Liver (tissue), 9 donors: Measurements from ENCODE around the gene CPT1A. TPM values are rescaled to one million over a fixed set of nuclear protein-coding genes. Genes with fewer than 3 reads are reported as not detected.

Source experiments
- DNase-seq: peaks from one replicate; pipeline ENCODE4 v3.0.0-alpha.2; 2017; ENCODE audit warnings: low spot score
- H3K27ac ChIP-seq, 2 donors: one replicate each; pipeline ENCODE4 v1.7.0; 2013; ENCODE audit warnings: inconsistent platforms in 2 of 2, low read length in 2 of 2, control low read depth in 1 of 2, low read depth in 1 of 2, mild to moderate bottlenecking in 1 of 2
- H3K27me3 ChIP-seq, 4 donors: one replicate each; pipeline versions ENCODE4 v1.6.1 to v1.7.0; 2013; ENCODE audit warnings: low read length in 3 of 4, inconsistent platforms in 1 of 4, mild to moderate bottlenecking in 1 of 4, moderate library complexity in 1 of 4; ENCODE audit not compliant: control insufficient read depth in 4 of 4, insufficient read depth in 4 of 4
- H3K36me3 ChIP-seq, 4 donors: one replicate each; pipeline versions ENCODE4 v1.6.1 to v1.7.0; 2013; ENCODE audit warnings: low read length in 3 of 4, mild to moderate bottlenecking in 3 of 4, low read depth in 1 of 4, moderate library complexity in 1 of 4; ENCODE audit not compliant: control insufficient read depth in 4 of 4, insufficient read depth in 3 of 4
- H3K4me1 ChIP-seq, 4 donors: one replicate each; pipeline versions ENCODE4 v1.6.1 to v1.7.0; 2013; ENCODE audit warnings: low read length in 3 of 4, mild to moderate bottlenecking in 3 of 4, moderate library complexity in 1 of 4; ENCODE audit not compliant: control insufficient read depth in 4 of 4, insufficient read depth in 4 of 4
- H3K4me3 ChIP-seq, 3 donors: one replicate each; pipeline versions ENCODE4 v1.6.1 to v1.7.0; 2013; ENCODE audit warnings: low read length in 3 of 3, control low read depth in 1 of 3, low read depth in 1 of 3, mild to moderate bottlenecking in 1 of 3
- H3K9ac ChIP-seq, 2 donors: one replicate each; pipeline ENCODE4 v1.7.0; 2013; ENCODE audit warnings: low read length in 2 of 2, mild to moderate bottlenecking in 2 of 2, moderate library complexity in 2 of 2, control low read depth in 1 of 2, low read depth in 1 of 2
- H3K9me3 ChIP-seq, 4 donors: one replicate each; pipeline versions ENCODE4 v1.6.1 to v1.7.0; 2013; ENCODE audit warnings: low read length in 3 of 4; ENCODE audit not compliant: control insufficient read depth in 4 of 4
- ATF3 ChIP-seq: IDR thresholded peaks from 2 replicates; pipeline ENCODE4 v1.6.1; 2016; ENCODE audit warnings: antibody characterized with exemption
- CTCF ChIP-seq: fragments of 150-350 bp; IDR thresholded peaks from 2 replicates; pipeline ENCODE4 v1.5.1; 2017; ENCODE audit warnings: improper control_type of control experiment, low read depth, low read length; ENCODE audit not compliant: missing input control
- EGR1 ChIP-seq, 2 donors: IDR thresholded peaks; 2 replicates each; pipeline ENCODE4 v1.6.1; 2016 to 2018; ENCODE audit warnings: antibody characterized with exemption in 2 of 2, low read depth in 2 of 2
- FOXA2 ChIP-seq: IDR thresholded peaks from 2 replicates; pipeline ENCODE4 v1.6.1; 2016; ENCODE audit warnings: antibody characterized with exemption
- GABPA ChIP-seq, 2 donors: IDR thresholded peaks in 1 of 2; conservative IDR thresholded peaks in 1 of 2; 2 replicates each; pipeline ENCODE4 v1.6.1; 2016; ENCODE audit warnings: antibody characterized with exemption in 2 of 2, mild to moderate bottlenecking in 1 of 2, moderate library complexity in 1 of 2
- HNF4A ChIP-seq, 2 donors: conservative IDR thresholded peaks; 2 replicates each; pipeline ENCODE4 v1.6.1; 2016; ENCODE audit warnings: antibody characterized with exemption in 2 of 2, mild to moderate bottlenecking in 2 of 2
- HNF4G ChIP-seq: IDR thresholded peaks from 2 replicates; pipeline ENCODE4 v1.6.1; 2016; ENCODE audit warnings: antibody characterized with exemption
- JUND ChIP-seq, 2 donors: IDR thresholded peaks; 2 replicates each; pipeline ENCODE4 v1.6.1; 2016; ENCODE audit warnings: antibody characterized with exemption in 2 of 2
- MAX ChIP-seq: IDR thresholded peaks from 2 replicates; pipeline ENCODE4 v1.6.1; 2016; ENCODE audit warnings: antibody characterized with exemption
- RAD21 ChIP-seq, 2 donors: IDR thresholded peaks; 2 replicates each; pipeline ENCODE4 v1.6.1; 2016; ENCODE audit warnings: antibody characterized with exemption in 2 of 2, mild to moderate bottlenecking in 2 of 2
- REST ChIP-seq: IDR thresholded peaks from 2 replicates; pipeline ENCODE4 v1.6.1; 2016; ENCODE audit warnings: antibody characterized with exemption, mild to moderate bottlenecking
- RXRA ChIP-seq, 2 donors: IDR thresholded peaks; 2 replicates each; pipeline ENCODE4 v1.6.1; 2017 to 2018; ENCODE audit warnings: antibody characterized with exemption in 2 of 2, mild to moderate bottlenecking in 1 of 2
- SP1 ChIP-seq: IDR thresholded peaks from 2 replicates; pipeline ENCODE4 v1.6.1; 2018; ENCODE audit warnings: antibody characterized with exemption, mild to moderate bottlenecking
- WGBS: extraction: QIAGEN DNeasy Blood & Tissue Kit; methylation state at CpG from one replicate; pipeline ENCODE4 v1.1.7; 2013; 5-methylcytosine and 5-hydroxymethylcytosine counted together
- polyA plus RNA-seq, 2 donors: library from polyadenylated mRNA; stranded (reverse) in 1 of 2; unstranded in 1 of 2; fragments of 200-250 nt in 1 of 2; fragments of >200 nt in 1 of 2; fragmentation: Nextera tagmentation in 1 of 2; extraction: Ambion mirVana in 1 of 2; gene quantifications; one replicate each; pipeline versions ENCODE4 v1.2.1 to v1.2.3, GENCODE V29; 2013 to 2015
- total RNA-seq, 2 donors: library from RNA; depleted of rRNA; stranded (reverse); fragments of >200 nt; gene quantifications; one replicate each; pipeline ENCODE4 v1.2.3, GENCODE V29; 2014
- TF ChIP-seq, protein P1 (sequence below): IDR thresholded peaks from 2 replicates; pipeline ENCODE4 v1.6.1; 2016; ENCODE audit warnings: antibody characterized with exemption
- donor health status: healthy.
- donor health status: healthy.
- donor health status: healthy.
- donor health status: healthy.
- donor health status: healthy.

The CPT1A gene
- total and polyA plus RNA-seq, 4 donors: 17.2 to 232 (median 61.0) TPM

DNA sequence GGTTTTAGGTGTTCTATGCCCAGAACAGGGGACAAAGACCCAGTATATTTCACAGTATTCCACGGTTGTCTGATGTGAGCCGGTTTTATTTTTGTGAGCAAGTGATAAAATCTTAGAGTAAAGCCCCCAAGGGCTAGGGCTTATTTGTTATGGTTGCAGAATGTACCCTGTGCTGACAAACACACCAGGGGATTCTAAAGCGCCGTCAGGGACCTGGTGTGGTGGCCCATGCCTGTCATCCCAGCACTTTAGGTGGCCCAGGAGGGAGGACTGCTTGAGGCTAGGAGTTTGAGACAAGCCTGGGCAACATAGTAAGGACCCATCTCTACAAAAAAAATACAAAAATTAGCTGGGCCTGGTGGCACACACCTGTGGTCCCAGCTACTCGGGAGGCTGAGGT, 39.1 kb upstream of the CPT1A start:
- no peak for DNase-seq
- 99% methylated on average over 5 of the region's 5 CpGs for WGBS
- no peak for TF ChIP-seq RAD21 (IDR thresholded peaks at IDR 0.05)
- TF ChIP-seq JUND (IDR thresholded peaks at IDR 0.05): no peak

DNA sequence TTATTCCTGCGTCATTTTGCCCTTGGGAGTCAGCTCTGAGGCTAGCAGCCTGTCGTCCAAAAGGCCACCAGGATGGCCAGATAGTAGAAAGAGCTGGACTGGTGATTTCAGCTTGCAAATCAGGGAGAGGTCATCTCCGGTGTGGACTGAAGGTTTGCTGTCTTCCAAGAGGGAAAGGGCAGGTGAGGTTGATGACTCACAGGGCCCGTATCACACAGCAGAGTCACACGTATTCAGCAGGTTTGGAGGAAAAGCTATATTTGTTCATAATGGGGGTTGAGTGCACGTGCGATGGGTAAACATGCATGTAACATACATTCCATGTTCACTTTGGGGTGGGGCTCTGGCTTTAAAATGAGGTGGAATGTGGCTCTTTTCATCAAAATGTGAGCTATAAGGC, 36.3 kb upstream of the CPT1A start:
- 58% methylated on average over 7 of the region's 7 CpGs for WGBS
- Histone ChIP-seq H3K27ac (peak overlapping the region in 1 of 2 donors; percentile 54), H3K27me3 (no peaks in the 10 kb centered on the region), H3K9ac (no peak overlapping the region), H3K36me3 (no peaks in the 10 kb centered on the region), H3K9me3 (no peaks in the 10 kb centered on the region), H3K4me1 (peaks cover 0 to 4% (median 0%) of the 10 kb centered on the region in 4 donors), H3K4me3 (no peak overlapping the region)
- DNase-seq: no peak
- TF ChIP-seq HNF4G: no peak
- TF ChIP-seq REST: peak; percentile 15
- no peak for TF ChIP-seq EGR1 (IDR thresholded peaks at IDR 0.05; ENCODE audit: low read depth in 2 of 2)
- peak; percentile 36 for TF ChIP-seq SP1
- TF ChIP-seq, protein P1, sequence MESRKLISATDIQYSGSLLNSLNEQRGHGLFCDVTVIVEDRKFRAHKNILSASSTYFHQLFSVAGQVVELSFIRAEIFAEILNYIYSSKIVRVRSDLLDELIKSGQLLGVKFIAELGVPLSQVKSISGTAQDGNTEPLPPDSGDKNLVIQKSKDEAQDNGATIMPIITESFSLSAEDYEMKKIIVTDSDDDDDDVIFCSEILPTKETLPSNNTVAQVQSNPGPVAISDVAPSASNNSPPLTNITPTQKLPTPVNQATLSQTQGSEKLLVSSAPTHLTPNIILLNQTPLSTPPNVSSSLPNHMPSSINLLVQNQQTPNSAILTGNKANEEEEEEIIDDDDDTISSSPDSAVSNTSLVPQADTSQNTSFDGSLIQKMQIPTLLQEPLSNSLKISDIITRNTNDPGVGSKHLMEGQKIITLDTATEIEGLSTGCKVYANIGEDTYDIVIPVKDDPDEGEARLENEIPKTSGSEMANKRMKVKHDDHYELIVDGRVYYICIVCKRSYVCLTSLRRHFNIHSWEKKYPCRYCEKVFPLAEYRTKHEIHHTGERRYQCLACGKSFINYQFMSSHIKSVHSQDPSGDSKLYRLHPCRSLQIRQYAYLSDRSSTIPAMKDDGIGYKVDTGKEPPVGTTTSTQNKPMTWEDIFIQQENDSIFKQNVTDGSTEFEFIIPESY: no peak
- peak; percentile 62 to 82 for TF ChIP-seq JUND (IDR thresholded peaks at IDR 0.05)
- TF ChIP-seq FOXA2: peak; percentile 31
- no peak for TF ChIP-seq GABPA (IDR thresholded peaks at IDR 0.05 in 1 of 2, conservative IDR thresholded peaks at IDR 0.05 in 1 of 2)
- peak; percentile 31 for TF ChIP-seq ATF3
- TF ChIP-seq HNF4A (conservative IDR thresholded peaks at IDR 0.05): peak; percentile 41 to 61
- no peak for TF ChIP-seq MAX
- no peak for TF ChIP-seq CTCF
- peak; percentile 77 to 91 for TF ChIP-seq RXRA (IDR thresholded peaks at IDR 0.05)

More for the DNA sequence above, 39.1 kb upstream of the CPT1A start:
- H3K27ac ChIP-seq: no peak overlapping the region
- no peaks in the 10 kb centered on the region for H3K36me3 ChIP-seq
- no peak overlapping the region for H3K4me3 ChIP-seq
- H3K9ac ChIP-seq: no peak overlapping the region
- no peaks in the 10 kb centered on the region for H3K9me3 ChIP-seq
- no peaks in the 10 kb centered on the region for H3K27me3 ChIP-seq
- peaks cover 0 to 4% (median 0%) of the 10 kb centered on the region in 4 donors for H3K4me1 ChIP-seq
